DMS 273 (cell line): Measurements from ENCODE around the gene MTA3.
"Not testable (repeated sequence)": the region's sequence is repeated elsewhere in the genome, so short reads cannot be mapped to it uniquely, and the experiment has no call there.

ENCODE experiments used
- DNase-seq: peaks from one replicate; lab custom pipeline; 2025; ENCODE audit not compliant: unreplicated experiment; lab: John Stamatoyannopoulos, UW

Gene MTA3

GRCh38 chr2:42724886-42725285, 156.5 kb downstream of the MTA3 start:
- no peak for DNase-seq

- DNase-seq = no peak
Measured at GRCh38 chr2:42725657-42726056, 157.2 kb downstream of the MTA3 start.

GRCh38 chr2:42726680-42727079, 158.2 kb downstream of the MTA3 start:
- DNase-seq = no peak

GRCh38 chr2:42731316-42731715, 162.9 kb downstream of the MTA3 start:
- DNase-seq = not testable (repeated sequence)

GRCh38 chr2:42733852-42734251, 165.4 kb downstream of the MTA3 start:
- no peak for DNase-seq

- DNase-seq = no peak
Measured at GRCh38 chr2:42736598-42737322, 168.3 kb downstream of the MTA3 start.

GRCh38 chr2:42741140-42741539, 172.7 kb downstream of the MTA3 start:
- DNase-seq = no peak

GRCh38 chr2:42742740-42743658, 174.6 kb downstream of the MTA3 start:
- no peak for DNase-seq

- DNase-seq = no peak
Measured at GRCh38 chr2:42743659-42743990, 175.2 kb downstream of the MTA3 start.

- no peak for DNase-seq
Measured at GRCh38 chr2:42744545-42745082, 176.2 kb downstream of the MTA3 start.

- DNase-seq = no peak
Measured at GRCh38 chr2:42747422-42747821, 179.0 kb downstream of the MTA3 start.

GRCh38 chr2:42748840-42749239, 180.4 kb downstream of the MTA3 start:
- DNase-seq = no peak

GRCh38 chr2:42752314-42752713, 183.9 kb downstream of the MTA3 start:
- no peak for DNase-seq

GRCh38 chr2:42752816-42753813, 184.7 kb downstream of the MTA3 start:
- DNase-seq = no peak

GRCh38 chr2:42754021-42754775, 185.8 kb downstream of the MTA3 start:
- peak; percentile 57 for DNase-seq

- no peak for DNase-seq
Measured at GRCh38 chr2:42754776-42755140, 186.3 kb downstream of the MTA3 start.

- DNase-seq = no peak
Measured at GRCh38 chr2:42755191-42755880, 186.9 kb downstream of the MTA3 start.

GRCh38 chr2:42756150-42756775, 187.8 kb downstream of the MTA3 start:
- no peak for DNase-seq

- DNase-seq = no peak
Measured at GRCh38 chr2:42756966-42757513, 188.6 kb downstream of the MTA3 start.
